GM12873 (cell line): ENCODE results near the gene ADAM23.

ENCODE experiments used
- TF ChIP-seq, protein P1 (sequence below): IDR thresholded peaks from 2 replicates; pipeline ENCODE4 v1.5.1; 2012; ENCODE audit warnings: low read depth, mild to moderate bottlenecking, moderate library complexity, low read length, control low read depth; ENCODE audit not compliant: insufficient read depth; ENCODE audit errors: missing control alignments

The ADAM23 gene

DNA sequence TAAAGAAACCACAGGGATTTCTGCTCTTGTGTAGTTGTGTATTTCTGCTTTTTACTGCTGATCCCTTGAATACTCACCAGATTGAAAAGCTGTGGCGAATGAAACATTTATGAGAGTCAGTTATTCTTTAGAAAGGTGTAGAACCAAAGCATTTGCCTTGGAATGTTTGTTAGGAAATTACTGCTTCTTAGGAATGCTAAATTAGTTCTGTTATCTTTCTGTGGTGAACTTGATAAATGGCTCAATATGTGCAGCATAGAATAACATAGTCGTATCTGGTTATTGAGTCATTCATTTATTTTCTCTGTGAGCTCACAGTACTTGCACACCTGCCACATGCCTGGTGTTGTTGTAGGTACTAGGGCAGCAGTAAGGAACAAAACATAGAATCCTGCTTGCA is 142.0 kb downstream of the ADAM23 start:
- TF ChIP-seq, protein P1, sequence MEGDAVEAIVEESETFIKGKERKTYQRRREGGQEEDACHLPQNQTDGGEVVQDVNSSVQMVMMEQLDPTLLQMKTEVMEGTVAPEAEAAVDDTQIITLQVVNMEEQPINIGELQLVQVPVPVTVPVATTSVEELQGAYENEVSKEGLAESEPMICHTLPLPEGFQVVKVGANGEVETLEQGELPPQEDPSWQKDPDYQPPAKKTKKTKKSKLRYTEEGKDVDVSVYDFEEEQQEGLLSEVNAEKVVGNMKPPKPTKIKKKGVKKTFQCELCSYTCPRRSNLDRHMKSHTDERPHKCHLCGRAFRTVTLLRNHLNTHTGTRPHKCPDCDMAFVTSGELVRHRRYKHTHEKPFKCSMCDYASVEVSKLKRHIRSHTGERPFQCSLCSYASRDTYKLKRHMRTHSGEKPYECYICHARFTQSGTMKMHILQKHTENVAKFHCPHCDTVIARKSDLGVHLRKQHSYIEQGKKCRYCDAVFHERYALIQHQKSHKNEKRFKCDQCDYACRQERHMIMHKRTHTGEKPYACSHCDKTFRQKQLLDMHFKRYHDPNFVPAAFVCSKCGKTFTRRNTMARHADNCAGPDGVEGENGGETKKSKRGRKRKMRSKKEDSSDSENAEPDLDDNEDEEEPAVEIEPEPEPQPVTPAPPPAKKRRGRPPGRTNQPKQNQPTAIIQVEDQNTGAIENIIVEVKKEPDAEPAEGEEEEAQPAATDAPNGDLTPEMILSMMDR: no peak

DNA sequence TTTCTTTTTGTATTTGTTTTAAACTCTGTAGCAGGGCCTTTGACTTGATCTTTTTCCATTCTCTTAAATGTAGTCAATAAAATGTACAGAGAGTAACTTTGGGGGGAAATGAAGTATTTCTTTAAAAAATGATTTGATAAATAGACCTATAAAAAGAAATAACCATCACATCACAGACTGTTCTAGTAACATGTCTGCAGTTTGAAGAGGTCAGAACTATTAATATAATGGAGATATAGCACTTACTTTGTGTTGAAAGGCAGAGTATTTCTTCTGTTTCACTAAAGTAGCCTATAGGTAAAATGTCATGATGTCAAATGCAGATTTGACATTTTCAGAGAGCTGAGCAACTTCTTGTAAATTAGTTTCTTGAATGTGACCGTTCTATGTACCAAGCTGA is 143.3 kb downstream of the ADAM23 start:
- TF ChIP-seq, protein P1: no peak

DNA sequence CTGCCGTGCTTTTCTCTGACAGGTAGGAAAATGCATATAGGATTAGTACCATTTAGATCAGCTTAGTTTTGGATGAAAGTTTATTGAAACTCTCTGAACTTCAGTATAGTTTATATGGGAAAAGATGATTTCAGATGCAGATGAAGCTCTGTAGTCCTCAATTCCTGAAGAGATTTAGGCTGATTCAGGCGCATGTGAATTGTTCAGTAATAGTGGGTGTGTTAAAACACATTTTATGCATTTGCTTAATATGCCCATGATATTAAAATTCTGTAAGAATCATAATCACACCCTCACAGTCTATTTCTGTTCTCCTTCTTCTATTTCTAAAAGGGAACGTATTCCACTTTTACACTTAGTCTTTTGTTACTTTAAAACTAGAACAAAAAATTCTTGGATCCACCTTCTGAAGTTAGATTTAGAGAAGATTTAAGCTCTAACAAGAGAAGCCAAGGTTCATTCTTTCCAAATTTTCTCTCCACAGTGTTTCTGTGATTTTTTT is 154.4 kb downstream of the ADAM23 start:
- TF ChIP-seq, protein P1: no peak

DNA sequence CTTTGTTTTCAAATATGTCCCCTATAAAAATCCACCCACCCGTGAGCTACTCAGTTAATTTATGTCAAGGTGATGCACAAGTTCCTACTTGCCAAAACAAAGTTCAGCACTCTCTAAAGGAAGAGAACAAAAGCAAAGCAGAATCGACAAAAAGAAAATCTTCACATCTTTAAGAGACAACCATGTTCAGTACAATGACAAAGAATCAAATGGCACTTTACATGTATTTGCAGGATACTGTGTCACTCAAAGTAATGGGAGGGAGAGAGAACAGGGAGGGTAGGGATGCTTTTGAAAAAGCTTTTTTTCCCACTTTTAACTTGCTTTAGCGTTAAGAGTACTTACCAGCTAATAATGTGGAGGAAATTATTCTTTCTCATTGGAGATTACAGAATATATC is 159.9 kb downstream of the ADAM23 start:
- TF ChIP-seq, protein P1: no peak

DNA sequence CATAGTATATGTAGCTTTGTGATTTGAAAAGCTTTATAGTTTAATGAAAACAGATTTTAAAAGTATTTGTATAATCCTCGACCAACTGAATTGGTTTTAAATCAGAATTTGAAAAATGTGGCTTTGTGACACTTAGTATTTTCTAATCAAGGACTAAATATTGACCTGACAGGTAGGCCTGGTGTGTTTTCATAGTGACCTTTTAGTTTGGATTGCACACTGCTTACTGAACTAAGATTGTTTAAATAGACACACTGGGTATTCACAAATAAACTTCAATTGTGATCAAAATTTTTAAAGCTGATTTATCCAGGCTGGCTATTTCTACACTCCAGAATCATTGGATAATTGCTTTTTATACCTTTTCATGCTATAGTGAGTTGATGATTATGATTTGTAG is 167.1 kb downstream of the ADAM23 start:
- TF ChIP-seq, protein P1: no peak

DNA sequence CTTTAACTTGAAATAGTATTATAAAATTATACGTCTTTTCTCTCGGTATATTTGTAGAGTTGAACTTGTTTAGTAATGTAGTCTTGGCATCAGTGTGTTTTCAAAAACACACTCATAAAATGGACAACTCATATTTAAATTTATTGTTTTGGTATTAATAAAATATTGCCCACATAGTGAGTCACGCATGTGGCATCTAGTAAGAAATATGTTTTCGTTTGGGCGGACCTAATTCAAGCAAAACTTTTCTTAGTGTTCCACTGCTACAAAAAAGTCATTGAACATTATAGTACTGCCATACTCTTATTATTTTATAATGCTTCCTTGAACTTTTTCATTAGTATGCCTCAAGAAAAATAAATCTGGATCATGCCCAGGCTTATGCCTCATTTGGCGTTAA is 167.9 kb downstream of the ADAM23 start:
- TF ChIP-seq, protein P1: no peak

DNA sequence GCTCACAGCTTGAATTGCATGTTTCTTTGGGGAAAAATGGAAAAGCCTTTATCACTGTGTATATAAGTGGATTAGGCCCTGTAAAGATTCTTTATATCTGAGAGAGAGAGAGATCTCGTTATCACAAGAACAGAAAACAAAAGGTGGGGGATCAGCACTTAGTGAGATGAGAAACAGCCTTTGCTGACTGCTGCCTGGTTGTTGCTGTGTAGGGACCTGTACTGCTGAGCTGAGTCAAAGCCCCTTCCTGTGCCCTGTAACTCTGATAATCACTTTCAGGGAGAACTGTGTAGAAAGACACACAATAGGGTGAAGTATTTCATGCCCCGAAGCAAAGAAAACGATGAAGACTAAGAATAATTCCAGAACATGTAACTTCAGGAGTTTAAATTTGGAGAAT is 168.4 kb downstream of the ADAM23 start:
- TF ChIP-seq, protein P1: no peak
